ENCODE results near the gene LAMB4. TPM values are rescaled to one million over a fixed set of nuclear protein-coding genes. Genes with fewer than 3 reads are reported as not detected.

Gene LAMB4
- total RNA-seq, 3 donors from 2014 or later (not counting 1 experiment from before 2014, with no cell fraction given): not detected

DNA sequence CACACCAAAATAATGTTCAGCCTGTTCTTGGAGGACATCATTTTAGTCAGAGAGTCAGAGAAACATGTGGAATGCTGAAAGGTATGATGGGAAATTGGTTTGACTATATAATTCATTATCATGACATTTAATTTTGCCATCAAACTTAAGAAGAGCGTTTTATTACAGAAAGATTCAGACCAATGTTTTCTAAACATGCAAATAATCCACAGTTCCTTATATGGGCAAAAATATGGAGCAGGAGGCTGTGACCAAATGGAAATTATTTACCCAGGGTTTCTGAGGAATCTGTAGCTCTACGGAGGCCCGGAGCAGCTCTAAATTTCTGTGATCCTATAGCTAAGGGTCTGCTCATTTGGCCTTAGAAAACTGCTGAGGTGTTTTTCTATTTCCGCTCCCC, 33.2 kb downstream of the LAMB4 start:
- intact Hi-C loops (cut with micrococcal nuclease): no loop called here
- no peaks in the 10 kb centered on the region for H3K4me1 ChIP-seq (ENCODE audit: control insufficient read depth, insufficient read depth, low read length)
- no peak for ATAC-seq
- Mint-ChIP-seq H3K27ac (no peak overlapping the region), H3K4me3 (no peak overlapping the region), H3K9me3 (no peaks in the 10 kb centered on the region), H3K27me3 (ENCODE audit: low read depth in 2 of 2) (peaks cover 5 to 11% of the 10 kb centered on the region in 2 donors), H3K4me1 (no peaks in the 10 kb centered on the region), H3K36me3 (no peaks in the 10 kb centered on the region)
- WGBS (ENCODE audit: insufficient coverage): 97% methylated on average over 3 of the region's 4 CpGs
- TF ChIP-seq, protein P1, sequence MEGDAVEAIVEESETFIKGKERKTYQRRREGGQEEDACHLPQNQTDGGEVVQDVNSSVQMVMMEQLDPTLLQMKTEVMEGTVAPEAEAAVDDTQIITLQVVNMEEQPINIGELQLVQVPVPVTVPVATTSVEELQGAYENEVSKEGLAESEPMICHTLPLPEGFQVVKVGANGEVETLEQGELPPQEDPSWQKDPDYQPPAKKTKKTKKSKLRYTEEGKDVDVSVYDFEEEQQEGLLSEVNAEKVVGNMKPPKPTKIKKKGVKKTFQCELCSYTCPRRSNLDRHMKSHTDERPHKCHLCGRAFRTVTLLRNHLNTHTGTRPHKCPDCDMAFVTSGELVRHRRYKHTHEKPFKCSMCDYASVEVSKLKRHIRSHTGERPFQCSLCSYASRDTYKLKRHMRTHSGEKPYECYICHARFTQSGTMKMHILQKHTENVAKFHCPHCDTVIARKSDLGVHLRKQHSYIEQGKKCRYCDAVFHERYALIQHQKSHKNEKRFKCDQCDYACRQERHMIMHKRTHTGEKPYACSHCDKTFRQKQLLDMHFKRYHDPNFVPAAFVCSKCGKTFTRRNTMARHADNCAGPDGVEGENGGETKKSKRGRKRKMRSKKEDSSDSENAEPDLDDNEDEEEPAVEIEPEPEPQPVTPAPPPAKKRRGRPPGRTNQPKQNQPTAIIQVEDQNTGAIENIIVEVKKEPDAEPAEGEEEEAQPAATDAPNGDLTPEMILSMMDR (IDR thresholded peaks at IDR 0.05): no peak
- DNase-seq: no peak
- peaks cover 2% of the 10 kb centered on the region for H3K27me3 ChIP-seq (ENCODE audit: control insufficient read depth, insufficient read depth, low read length)
- no peak overlapping the region for H3K27ac ChIP-seq (ENCODE audit: low read length)
- H3K9me3 ChIP-seq (ENCODE audit: control insufficient read depth, insufficient read depth, low read length): no peaks in the 10 kb centered on the region
- no peaks in the 10 kb centered on the region for H3K36me3 ChIP-seq (ENCODE audit: control insufficient read depth, insufficient read depth, low read length)
- no peak overlapping the region for H3K4me3 ChIP-seq (ENCODE audit: low read length)

GRCh38 chr7:108094933-108095710, 35.0 kb downstream of the LAMB4 start:
- H3K27ac ChIP-seq (ENCODE audit: low read length): no peak overlapping the region
- H3K4me3 ChIP-seq (ENCODE audit: low read length): no peak overlapping the region
- Mint-ChIP-seq H3K27me3 (ENCODE audit: low read depth in 2 of 2) (peaks cover 5 to 11% of the 10 kb centered on the region in 2 donors), H3K36me3 (no peaks in the 10 kb centered on the region), H3K9me3 (no peaks in the 10 kb centered on the region), H3K4me3 (no peak overlapping the region), H3K4me1 (no peaks in the 10 kb centered on the region), H3K27ac (no peak overlapping the region)
- H3K27me3 ChIP-seq (ENCODE audit: control insufficient read depth, insufficient read depth, low read length): no peaks in the 10 kb centered on the region
- TF ChIP-seq, protein P1 (IDR thresholded peaks at IDR 0.05): no peak
- no peaks in the 10 kb centered on the region for H3K36me3 ChIP-seq (ENCODE audit: control insufficient read depth, insufficient read depth, low read length)
- no peak for DNase-seq
- 75% methylated on average over 7 of the region's 7 CpGs for WGBS (ENCODE audit: insufficient coverage)
- no peaks in the 10 kb centered on the region for H3K4me1 ChIP-seq (ENCODE audit: control insufficient read depth, insufficient read depth, low read length)
- intact Hi-C loops (cut with micrococcal nuclease): no loop called here
- H3K9me3 ChIP-seq (ENCODE audit: control insufficient read depth, insufficient read depth, low read length): no peaks in the 10 kb centered on the region
- ATAC-seq: no peak

DNA sequence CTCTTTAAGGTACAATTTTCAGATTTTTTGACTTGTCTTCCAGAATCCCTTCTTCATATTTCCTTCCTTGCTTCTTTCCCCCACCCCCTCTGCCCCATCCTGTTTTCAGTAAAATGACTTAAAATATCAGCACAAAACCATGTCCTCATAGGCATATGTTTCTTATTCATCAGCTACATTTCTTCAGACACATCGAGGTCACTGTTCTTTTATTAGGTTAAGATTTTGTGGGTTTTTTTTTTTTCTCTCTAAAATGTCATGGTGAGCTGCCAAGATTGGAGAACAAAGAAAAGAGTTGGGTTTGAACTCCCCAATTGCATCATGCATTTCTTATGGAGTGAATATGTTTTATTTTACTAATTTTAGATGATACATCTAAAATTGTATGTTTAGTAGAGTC, 35.8 kb downstream of the LAMB4 start:
- H3K27me3 ChIP-seq (ENCODE audit: control insufficient read depth, insufficient read depth, low read length): no peaks in the 10 kb centered on the region
- no peaks in the 10 kb centered on the region for H3K9me3 Mint-ChIP-seq
- H3K27ac ChIP-seq (ENCODE audit: low read length): no peak overlapping the region
- H3K36me3 ChIP-seq (ENCODE audit: control insufficient read depth, insufficient read depth, low read length): no peaks in the 10 kb centered on the region
- no peak overlapping the region for H3K4me3 Mint-ChIP-seq
- peaks cover 5 to 11% of the 10 kb centered on the region in 2 donors for H3K27me3 Mint-ChIP-seq (ENCODE audit: low read depth in 2 of 2)
- DNase-seq (no peak), ATAC-seq (no peak)
- no CpG with 5 or more reads among the region's 1 CpG for WGBS (ENCODE audit: insufficient coverage)
- no peaks in the 10 kb centered on the region for H3K4me1 Mint-ChIP-seq
- intact Hi-C loops (cut with micrococcal nuclease): no loop called here
- H3K27ac Mint-ChIP-seq: no peak overlapping the region
- H3K9me3 ChIP-seq (ENCODE audit: control insufficient read depth, insufficient read depth, low read length): no peaks in the 10 kb centered on the region
- H3K4me3 ChIP-seq (ENCODE audit: low read length): no peak overlapping the region
- no peaks in the 10 kb centered on the region for H3K4me1 ChIP-seq (ENCODE audit: control insufficient read depth, insufficient read depth, low read length)
- no peaks in the 10 kb centered on the region for H3K36me3 Mint-ChIP-seq
- TF ChIP-seq, protein P1 (IDR thresholded peaks at IDR 0.05): no peak
